SK-MEL-5 (cell line): ENCODE measurements around the gene VPS16. TPM values are rescaled to one million over a fixed set of nuclear protein-coding genes. Genes with fewer than 3 reads are reported as not detected.
"Not testable (repeated sequence)": the region's sequence is repeated elsewhere in the genome, so short reads cannot be mapped to it uniquely, and the experiment has no call there.

Experiments
- DNase-seq: peaks from one replicate; pipeline ENCODE4 v3.0.0-alpha.2; 2016; ENCODE audit warnings: low read depth, low spot score
- in situ Hi-C: cut with HindIII; loops from 2 replicates; pipeline ENCODE4 v1.10.0; 2016; ENCODE audit warnings: low sequenced_read_pairs, high pct_unique_total_duplicates, low pct_unique_long_range_greater_than_20kb
- total RNA-seq: library from RNA; depleted of rRNA; stranded (reverse); fragments of >200 nt; shearing (Covaris generic); gene quantifications from 2 replicates; pipeline ENCODE4 v1.2.3, GENCODE V29; 2014

The VPS16 gene
- total RNA-seq, 1 experiment from 2014 or later = 39.0 TPM

- in situ Hi-C loops = no loop called here
- no peak for DNase-seq
These were observed 35.2 kb downstream of the VPS16 start for GRCh38 chr20:2875690-2876203.

GRCh38 chr20:2878515-2878914, 38.0 kb downstream of the VPS16 start:
- in situ Hi-C loops = no loop called here
- no peak for DNase-seq

GRCh38 chr20:2879146-2879545, 38.6 kb downstream of the VPS16 start:
- in situ Hi-C loops = no loop called here
- no peak for DNase-seq

DNA sequence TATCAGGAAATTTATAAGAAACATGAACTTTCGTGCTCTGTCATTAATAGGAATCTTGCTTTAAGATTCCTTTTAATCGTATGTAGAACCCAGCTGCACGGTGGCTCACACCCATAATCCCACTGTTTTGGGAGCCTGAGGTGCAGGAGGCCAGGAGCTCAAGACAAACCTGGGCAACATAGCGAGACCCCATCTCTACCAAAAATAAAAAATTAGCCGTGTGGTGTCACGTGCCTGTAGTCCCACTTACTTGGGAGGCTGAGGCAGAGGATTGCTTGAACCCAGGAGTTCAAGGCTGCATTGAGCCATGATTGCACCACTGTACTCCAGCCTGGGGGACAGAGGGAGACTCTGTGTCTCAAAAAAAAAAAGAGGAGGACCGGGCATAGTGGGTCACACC, 40.1 kb downstream of the VPS16 start:
- DNase-seq = no peak
- in situ Hi-C loops = no loop called here

GRCh38 chr20:2883726-2884637, 43.4 kb downstream of the VPS16 start:
- no peak for DNase-seq
- in situ Hi-C loops = no loop called here

DNA sequence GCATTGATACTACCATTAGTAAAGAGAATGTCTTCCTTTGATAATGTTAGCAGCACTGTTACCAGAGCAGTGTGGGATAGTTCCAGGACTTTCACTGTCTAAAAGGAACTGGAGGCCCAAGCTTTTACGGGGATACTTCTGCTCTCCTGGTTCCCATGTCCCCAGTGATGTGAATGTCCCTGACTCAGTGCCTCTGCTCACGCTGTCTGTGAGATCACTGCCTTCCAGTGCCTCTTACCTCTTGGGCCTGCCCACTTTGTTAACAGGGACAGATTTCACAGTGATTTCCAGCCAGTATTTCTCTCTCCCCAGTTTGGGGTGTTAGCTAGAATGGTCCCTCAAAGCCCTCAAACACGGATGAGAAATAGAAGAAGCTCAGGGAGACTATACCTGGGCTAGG, 47.2 kb downstream of the VPS16 start:
- in situ Hi-C loops = no loop called here
- DNase-seq = no peak

DNA sequence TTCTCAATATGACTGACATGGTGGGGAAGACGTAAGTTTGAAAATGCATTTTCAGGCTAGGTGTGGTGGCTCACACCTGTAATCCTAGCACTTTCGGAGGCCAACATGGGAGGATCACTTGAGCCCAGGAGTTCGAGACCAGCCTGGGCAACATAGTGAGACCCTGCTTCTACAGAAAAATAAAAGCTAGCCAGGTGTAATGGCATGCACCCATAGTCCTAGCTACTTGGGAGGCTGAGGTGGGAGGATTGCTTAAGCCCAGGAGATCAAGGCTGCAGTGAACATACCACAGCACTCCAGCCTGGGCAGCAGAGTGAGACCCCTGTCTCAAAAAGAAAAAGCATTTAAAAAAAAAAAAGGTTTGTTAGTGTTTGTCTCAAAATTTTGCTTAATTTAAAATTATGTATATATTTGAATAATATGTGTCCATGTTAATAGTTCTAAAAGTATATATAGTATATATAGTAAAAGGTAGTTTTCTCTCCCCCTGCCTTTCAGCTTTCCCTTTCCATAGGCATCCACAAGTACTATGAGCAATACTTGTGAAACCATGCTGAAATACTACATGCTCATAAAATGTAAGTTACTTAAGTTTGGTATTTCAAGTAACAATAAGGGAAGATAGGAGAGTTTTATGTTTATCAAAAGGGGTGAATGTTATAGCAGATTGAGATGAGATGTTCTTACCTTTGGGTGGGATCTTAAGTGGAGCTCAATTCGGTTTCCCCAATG, 47.8 kb downstream of the VPS16 start:
- in situ Hi-C loops = no loop called here
- DNase-seq = no peak

DNA sequence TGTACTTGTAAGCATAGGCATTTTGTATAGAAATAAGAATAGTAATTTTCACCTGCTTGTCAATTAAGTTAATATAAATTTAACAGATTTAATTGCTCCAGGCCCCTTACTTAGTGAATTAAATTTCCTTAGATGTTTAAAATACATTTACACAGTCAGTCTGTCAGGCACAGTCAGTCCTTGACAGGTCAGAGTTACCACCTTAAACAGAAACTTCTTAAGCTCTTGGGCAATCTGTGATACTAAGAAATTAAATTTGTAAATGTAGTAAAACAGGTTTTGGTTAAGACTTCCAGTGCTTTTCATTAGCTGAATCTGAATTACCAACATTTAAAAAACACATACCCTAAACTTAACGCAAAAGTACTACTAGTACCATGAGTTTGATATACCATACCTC, 48.7 kb downstream of the VPS16 start:
- in situ Hi-C loops = no loop called here
- DNase-seq = no peak

DNA sequence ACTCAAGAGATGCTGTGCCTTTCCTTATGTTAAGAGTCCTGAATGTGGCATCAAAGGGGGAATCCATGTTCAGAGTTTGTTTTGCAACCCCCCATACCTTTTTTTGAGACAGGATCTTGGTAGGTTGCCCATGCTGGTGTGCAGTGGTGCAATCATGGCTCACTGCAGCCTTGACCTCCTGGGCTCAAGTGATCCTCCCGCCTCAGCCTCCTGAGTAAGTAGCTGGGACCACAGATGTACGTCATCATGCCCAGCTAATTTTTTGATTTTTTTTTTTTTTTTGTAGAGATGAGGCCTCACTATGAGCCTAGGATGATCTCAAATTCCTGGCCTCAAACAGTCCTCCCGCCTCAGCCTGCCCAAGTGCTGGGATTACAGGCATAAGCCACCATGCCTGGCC, 49.3 kb downstream of the VPS16 start:
- in situ Hi-C loops = no loop called here
- no peak for DNase-seq

GRCh38 chr20:2890742-2891141, 50.2 kb downstream of the VPS16 start:
- DNase-seq = no peak
- in situ Hi-C loops = no loop called here

GRCh38 chr20:2891343-2891742, 50.8 kb downstream of the VPS16 start:
- DNase-seq = no peak
- in situ Hi-C loops = no loop called here

GRCh38 chr20:2892376-2892775, 51.8 kb downstream of the VPS16 start:
- no peak for DNase-seq
- in situ Hi-C loops = no loop called here

DNA sequence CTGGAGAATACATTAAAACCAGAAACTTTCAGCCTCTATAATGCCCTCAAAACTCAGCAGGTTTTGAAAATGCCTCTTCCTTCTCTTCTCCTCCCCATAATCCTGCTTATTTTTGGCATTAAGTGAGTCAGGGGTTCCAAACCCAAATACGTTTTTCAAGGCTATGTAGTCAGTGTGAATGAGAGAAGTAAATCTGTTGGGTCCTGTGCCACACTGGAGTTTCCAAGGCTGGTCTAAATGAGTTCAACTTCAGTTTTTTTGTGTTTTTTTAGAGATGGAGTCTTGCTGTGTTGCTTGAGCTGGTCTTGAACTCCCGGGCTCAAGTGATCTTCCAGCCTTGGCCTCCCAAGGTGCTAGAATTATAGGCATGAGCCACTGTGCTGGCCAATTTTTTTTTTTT, 53.7 kb downstream of the VPS16 start:
- DNase-seq = no peak
- in situ Hi-C loops = no loop called here

- in situ Hi-C loops, DNase-seq: not testable (repeated sequence)
These were observed 54.6 kb downstream of the VPS16 start for GRCh38 chr20:2895154-2895553.

DNA sequence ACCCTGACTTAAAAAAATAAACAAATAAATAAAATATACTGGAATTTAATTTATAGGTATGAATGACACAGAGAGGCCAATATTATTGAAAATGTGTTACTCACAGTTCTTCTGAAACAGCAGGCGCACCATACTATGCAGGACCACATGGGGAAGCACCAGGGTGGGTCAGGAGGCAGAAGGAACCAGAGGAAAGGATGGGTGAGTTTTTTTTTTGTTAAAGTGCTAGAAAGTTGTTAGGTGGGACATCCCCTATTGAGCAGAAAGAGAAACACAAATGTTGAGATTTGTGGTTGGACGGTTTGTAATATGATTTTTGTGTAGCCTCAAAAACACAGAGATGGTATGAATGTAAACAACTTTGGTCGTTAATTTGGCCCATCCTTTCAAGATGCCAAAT, 58.7 kb downstream of the VPS16 start:
- no peak for DNase-seq
- in situ Hi-C loops = no loop called here

DNA sequence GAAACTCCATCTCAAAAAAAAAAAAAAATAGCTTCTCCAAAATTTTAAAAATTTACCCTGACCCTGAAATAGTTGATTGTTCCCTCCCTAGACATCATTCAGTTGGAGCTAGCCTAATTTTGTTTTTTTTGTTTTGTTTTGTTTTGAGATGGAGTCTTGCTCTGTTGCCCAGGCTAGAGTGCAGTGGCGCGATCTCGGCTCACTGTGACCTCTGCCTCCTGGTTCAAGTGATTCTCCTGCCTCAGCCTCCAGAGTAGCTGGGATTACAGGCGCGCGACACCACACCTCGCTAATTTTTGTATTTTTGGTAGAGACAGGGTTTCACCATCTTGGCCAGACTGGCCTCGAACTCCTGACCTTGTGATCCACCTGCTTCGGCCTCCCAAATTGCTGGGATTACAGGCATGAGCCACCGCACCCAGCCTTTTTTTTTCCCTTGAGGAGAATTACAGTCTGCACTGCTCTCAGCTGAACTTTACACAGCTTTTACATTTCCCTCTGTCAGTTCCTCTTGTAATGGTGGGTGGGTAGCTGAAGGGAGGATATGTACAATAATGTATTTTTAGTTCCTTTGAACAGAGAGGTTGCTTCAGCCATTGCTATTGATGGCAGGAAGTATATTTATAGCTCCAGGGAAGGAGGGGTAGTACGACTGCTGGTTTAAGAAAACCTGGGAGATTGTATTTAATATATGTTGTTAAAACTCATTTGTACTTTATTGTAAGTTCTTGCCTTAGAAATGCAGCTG, 60.5 kb downstream of the VPS16 start:
- DNase-seq = no peak
- in situ Hi-C loops = no loop called here

GRCh38 chr20:2902291-2902690, 61.7 kb downstream of the VPS16 start:
- in situ Hi-C loops = no loop called here
- no peak for DNase-seq

DNA sequence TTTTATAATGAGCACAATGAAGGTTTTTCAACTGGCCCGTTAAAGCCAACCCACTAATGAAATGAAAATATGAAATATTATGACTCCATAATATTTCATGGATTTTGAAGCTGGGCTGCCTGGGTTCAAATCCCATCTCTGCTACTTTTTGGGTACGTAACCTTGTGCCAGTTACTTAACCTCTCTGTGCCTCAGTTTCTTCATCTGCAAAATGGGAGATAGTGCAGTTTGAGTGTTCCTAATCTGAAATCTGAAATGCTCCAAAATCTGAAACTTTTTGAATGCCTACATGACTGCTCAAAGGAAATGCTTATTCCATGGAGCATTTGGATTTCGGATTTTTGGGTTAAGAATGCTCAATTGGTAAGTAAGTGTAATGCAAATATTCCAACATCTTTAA, 62.3 kb downstream of the VPS16 start:
- in situ Hi-C loops = no loop called here

More for the DNA sequence above, 62.3 kb downstream of the VPS16 start:
- DNase-seq = no peak
